HepG2 (cell line): ENCODE results near the gene DHRS1. TPM values are rescaled to one million over a fixed set of nuclear protein-coding genes. Genes with fewer than 3 reads are reported as not detected.

ENCODE experiments used
- ATAC-seq: fragments of 200-7000 bp; cut with Tn5 transposase; 3 replicates; pipeline ENCODE4 v1.9.1; 2020; ENCODE audit warnings: mild to moderate bottlenecking, moderate library complexity
- BruUV-seq: library from RNA; stranded (reverse); fragments of 400-500 nt; replicated peaks from 2 replicates; lab custom pipeline; 2021; lab: Mats Ljungman, UMichigan
- CTCF ChIA-PET: fragments of 300-600 bp; formaldehyde crosslinking; extraction: SDS; loops from one replicate; lab custom pipeline; 2021; ENCODE audit warnings: low total read pairs, inconsistent platforms, low intra/inter-chr PET ratio; lab: Yijun Ruan, JAX
- POLR2A ChIA-PET: fragments of 350-600 bp; sonication (Branson Sonifier 250); formaldehyde crosslinking; loops from one replicate; lab custom pipeline; 2020; ENCODE audit warnings: antibody characterized with exemption, inconsistent platforms; lab: Yijun Ruan, JAX
- DNase-seq: peaks from one replicate; pipeline ENCODE4 v3.0.0-alpha.2; 2015; ENCODE audit warnings: low spot score
- FAIRE-seq: peaks from 3 replicates; lab custom pipeline; 2011; peaks lifted over from hg19 to GRCh38; lab: Jason Lieb, UNC
- H2AFZ ChIP-seq: one replicate; pipeline ENCODE4 v1.6.1; 2011; ENCODE audit warnings: low read length, inconsistent platforms
- H3K27ac ChIP-seq: fragments of 300-600 bp; 3 replicates; pipeline ENCODE4 v1.8.0; 2011; ENCODE audit warnings: mixed run types, mild to moderate bottlenecking, mixed read lengths, low read length, inconsistent platforms; ENCODE audit not compliant: insufficient read depth; ENCODE audit errors: extremely low read length
- H3K27me3 ChIP-seq, 2 experiments: fragments of 200-600 bp in 1 of 2; 2 replicates in 1 of 2; 3 replicates in 1 of 2; pipeline versions ENCODE4 v1.6.0 to v1.8.0; 2011; ENCODE audit warnings: low read length in 2 of 2, mild to moderate bottlenecking in 2 of 2, moderate library complexity in 2 of 2, inconsistent platforms in 1 of 2; ENCODE audit not compliant: insufficient read depth in 2 of 2, control insufficient read depth in 1 of 2
- H3K36me3 ChIP-seq, 2 experiments: fragments of 200-600 bp in 1 of 2; replicated peaks in 1 of 2; 2 replicates in 1 of 2; 3 replicates in 1 of 2; pipeline versions ENCODE4 v1.5.1 to v1.8.0; 2011; ENCODE audit warnings: low read length in 2 of 2, inconsistent platforms in 1 of 2; ENCODE audit not compliant: insufficient read depth in 2 of 2, control insufficient read depth in 1 of 2
- H3K4me1 ChIP-seq: 2 replicates; pipeline ENCODE4 v1.5.1; 2012; ENCODE audit warnings: low read length, inconsistent platforms; ENCODE audit not compliant: insufficient read depth
- H3K4me2 ChIP-seq: 2 replicates; pipeline ENCODE4 v1.6.0; 2011; ENCODE audit warnings: low read depth, low read length, inconsistent platforms
- H3K4me3 ChIP-seq, 3 experiments: fragments of 200-600 bp in 1 of 3; sonication (generic), shearing (Covaris generic) in 1 of 3; replicated peaks in 1 of 3; 2 replicates each; pipeline ENCODE4 v1.5.1; 2011 to 2016; ENCODE audit warnings: low read length in 3 of 3, inconsistent platforms in 2 of 3, low read depth in 2 of 3, mild to moderate bottlenecking in 2 of 3, control low read depth in 1 of 3, mixed read lengths in 1 of 3; ENCODE audit not compliant: insufficient read depth in 1 of 3
- H3K79me2 ChIP-seq: one replicate; pipeline ENCODE4 v1.6.1; 2011; ENCODE audit warnings: low read length, inconsistent platforms; ENCODE audit not compliant: insufficient read depth
- H3K9ac ChIP-seq: 2 replicates; pipeline ENCODE4 v1.6.0; 2011; ENCODE audit warnings: mild to moderate bottlenecking, low read depth, low read length, inconsistent platforms; ENCODE audit not compliant: insufficient read depth
- H3K9me3 ChIP-seq: 2 replicates; pipeline ENCODE4 v1.5.1; 2012; ENCODE audit warnings: mild to moderate bottlenecking, low read length
- H4K20me1 ChIP-seq: 2 replicates; pipeline ENCODE4 v1.6.0; 2011; ENCODE audit warnings: inconsistent platforms, mild to moderate bottlenecking, low read length, moderate library complexity; ENCODE audit not compliant: insufficient read depth
- CHD2 ChIP-seq: IDR thresholded peaks from 2 replicates; pipeline ENCODE4 v1.6.1; 2011; ENCODE audit warnings: low read depth, low read length, improper control_type of control experiment
- EEA1 ChIP-seq: sonication (generic); formaldehyde crosslinking; IDR thresholded peaks from 2 replicates; pipeline ENCODE4 v1.5.1; 2020; ENCODE audit warnings: mild to moderate bottlenecking, missing genetic modification reagents, borderline replicate concordance
- SIN3A ChIP-seq: IDR thresholded peaks from 2 replicates; pipeline ENCODE4 v1.6.1; 2011; ENCODE audit warnings: low read depth, mild to moderate bottlenecking, control low read depth, low read length, borderline replicate concordance
- SP1 ChIP-seq, 2 experiments: fragments of 450-650 bp in 1 of 2; sonication (generic) in 1 of 2; formaldehyde crosslinking in 1 of 2; IDR thresholded peaks; 2 replicates each; pipeline versions ENCODE4 v1.4.0 to v1.6.1; 2016 to 2020; ENCODE audit warnings: missing genetic modification reagents in 1 of 2
- TSC22D2 ChIP-seq: sonication (generic); formaldehyde crosslinking; IDR thresholded peaks from 2 replicates; pipeline ENCODE4 v1.5.1; 2020; ENCODE audit warnings: missing genetic modification reagents, mild to moderate bottlenecking, borderline replicate concordance
- ZBTB7A ChIP-seq: sonication (generic); formaldehyde crosslinking; IDR thresholded peaks from 2 replicates; pipeline ENCODE4 v1.8.0; 2022; ENCODE audit warnings: mild to moderate bottlenecking, missing genetic modification reagents
- ZNF256 ChIP-seq: sonication (generic); formaldehyde crosslinking; conservative IDR thresholded peaks from 2 replicates; pipeline ENCODE4 v1.4.0; 2020; ENCODE audit warnings: missing genetic modification reagents
- ZNF773 ChIP-seq: sonication (generic); formaldehyde crosslinking; IDR thresholded peaks from 2 replicates; pipeline ENCODE4 v1.4.0; 2020; ENCODE audit warnings: missing genetic modification reagents, borderline replicate concordance
- ZNF83 ChIP-seq: sonication (generic); formaldehyde crosslinking; IDR thresholded peaks from 2 replicates; pipeline ENCODE4 v1.4.0; 2020; ENCODE audit warnings: missing genetic modification reagents, mild to moderate bottlenecking, borderline replicate concordance
- WGBS: methylation state at CpG from one replicate; pipeline ENCODE4 v1.1.6; 2017; ENCODE audit warnings: low lambda C conversion rate; 5-methylcytosine and 5-hydroxymethylcytosine counted together
- in situ Hi-C: cut with HindIII; loops from 2 replicates; pipeline ENCODE4 v1.10.0; 2017; ENCODE audit warnings: low pct_unique_long_range_greater_than_20kb; ENCODE audit not compliant: extremely low pct_ligation_motif_present
- intact Hi-C: fragments of 100-400 bp; cut with micrococcal nuclease; formaldehyde crosslinking; loops from one replicate; pipeline ENCODE4 v1.10.0; 2022; ENCODE audit not compliant: unreplicated experiment
- polyA plus RNA-seq, 8 experiments: library from polyadenylated mRNA; depleted of rRNA in 3 of 8; stranded (reverse) in 7 of 8; unstranded in 1 of 8; fragments of >200 nt; fragmentation: Illumina TruSeq in 4 of 8; extraction: Trizol in 4 of 8; gene quantifications; 2 replicates each; pipeline versions ENCODE4 v1.2.1 to v1.2.3, GENCODE V29; 2011 to 2016; ENCODE audit warnings: low read depth in 4 of 8, missing spikeins in 1 of 8, mixed read lengths in 1 of 8; ENCODE audit not compliant: insufficient read depth in 1 of 8
- total RNA-seq, 5 experiments: library from RNA; depleted of rRNA; stranded (reverse); fragments of >200 nt; fragmentation: Illumina TruSeq; extraction: Trizol; gene quantifications; 2 replicates each; pipeline ENCODE4 v1.2.3, GENCODE V29; 2016; ENCODE audit warnings: low read depth in 1 of 5
- TF ChIP-seq, protein P1 (sequence below): IDR thresholded peaks from 2 replicates; pipeline ENCODE4 v1.6.1; 2016; ENCODE audit warnings: low read depth, control low read depth
- TF ChIP-seq, protein P2 (sequence below): sonication (generic); formaldehyde crosslinking; IDR thresholded peaks from 2 replicates; pipeline ENCODE4 v1.4.0; 2020; ENCODE audit warnings: mild to moderate bottlenecking, low read depth, missing genetic modification reagents
- TF ChIP-seq, protein P3 (sequence below), 2 experiments: sonication (generic) in 1 of 2; formaldehyde crosslinking in 1 of 2; IDR thresholded peaks; 2 replicates each; pipeline versions ENCODE4 v1.4.0 to v1.6.1; 2016 to 2020; ENCODE audit warnings: borderline replicate concordance in 1 of 2, low read depth in 1 of 2, mild to moderate bottlenecking in 1 of 2, missing genetic modification reagents in 1 of 2

DHRS1 gene
- total and polyA plus RNA-seq, 2 of the 13 experiments (the other 11 are each of a cell fraction or from before 2014, with no cell fraction given): 49.8 to 60.8 TPM

DNA sequence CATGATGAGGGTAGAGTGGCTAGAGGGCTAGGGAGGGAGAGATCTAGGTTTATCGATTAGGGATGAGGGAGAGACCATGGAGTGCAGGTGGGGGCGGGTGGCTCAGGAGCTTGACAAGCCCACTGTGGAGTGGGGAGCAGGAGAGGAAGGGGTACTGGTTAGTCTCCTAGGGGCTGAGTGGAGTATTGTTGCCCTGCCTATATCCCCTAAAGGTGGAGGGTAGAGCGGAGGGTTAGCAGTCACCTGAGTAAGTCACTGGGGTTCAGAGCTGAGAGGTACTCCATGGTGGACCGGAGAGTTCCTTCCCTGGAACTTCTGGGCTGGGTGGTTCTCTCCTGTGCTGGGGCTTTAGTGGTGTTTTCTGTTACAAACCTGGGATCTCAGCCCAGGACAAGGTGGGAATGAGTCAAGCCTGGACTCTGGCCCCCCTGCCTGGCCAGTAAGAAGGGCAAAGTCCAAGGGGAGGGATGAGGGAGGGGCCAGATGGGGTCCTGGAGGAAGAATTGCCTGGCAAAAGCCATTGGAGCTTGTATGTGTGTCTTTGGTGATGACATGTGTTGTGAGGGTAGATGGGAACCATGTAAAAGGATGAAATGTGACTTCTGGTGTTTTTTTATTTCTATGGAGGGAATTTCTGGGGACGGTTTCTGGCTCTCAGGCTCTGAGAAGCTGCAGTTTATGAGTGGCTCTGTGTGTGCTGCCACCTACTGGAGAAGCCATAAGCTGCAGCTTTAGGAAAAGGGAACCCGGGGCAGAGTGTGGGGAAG is 8.2 kb upstream of the DHRS1 start, which contains the start of gene CIDEB:
TSS of gene CIDEB (minus strand) at position 403 of the 767 bp plus-strand sequence. CDS start at position 284, 119 bp downstream.
- CTCF ChIA-PET: interaction anchor here (0.6 to 3.4 kb wide), 7 partner anchors 8 to 742 kb away, joined by 3 to 45 read pairs (median 6); partner anchors contain the start of genes DHRS1, MDP1, NOP9 and TINF2
- no TSS peak for BruUV-seq
- H3K4me1 ChIP-seq: peaks cover 48% of the 10 kb centered on the region
- peak within 1 kb of the TSS; percentile 92 for H3K4me2 ChIP-seq
- H3K27me3 ChIP-seq: no peaks in the 10 kb centered on the region; a peak in 1 of 5 replicates
- no peaks in the 10 kb centered on the region for H4K20me1 ChIP-seq
- H3K9ac ChIP-seq: peak within 1 kb of the TSS; percentile 86
- H3K4me3 ChIP-seq: peak within 1 kb of the TSS; percentile 44 to 73 (median 56)
- peaks cover 36 to 43% of the 10 kb centered on the region in 2 experiments for H3K36me3 ChIP-seq
- 4% methylated on average over 6 of the region's 6 CpGs for WGBS
- no peaks in the 10 kb centered on the region for H3K9me3 ChIP-seq
- peak within 1 kb of the TSS; percentile 81 for H2AFZ ChIP-seq
- DNase-seq: peak; percentile 99
- intact Hi-C loops (loop anchor here (1.0 to 2.0 kb wide), 2 partner anchors 8 to 65 kb away; partner anchors contain the start of genes DHRS1, NOP9 and TINF2), in situ Hi-C loops (no loop called here)
- peak; percentile 91 for ATAC-seq
- POLR2A ChIA-PET: interaction anchor here (0.6 to 24.7 kb wide), 53 partner anchors 8 to 1005 kb away, joined by 3 to 850 read pairs (median 6); partner anchors contain the start of genes BCL2L2, CBLN3, CHMP4A and DCAF11
- H3K27ac ChIP-seq: peak within 1 kb of the TSS; percentile 90
- FAIRE-seq: peak; percentile 99
- peaks cover 9% of the 10 kb centered on the region for H3K79me2 ChIP-seq
- TF ChIP-seq SIN3A (peak; percentile 84), ZNF83 (CRISPR knock-in tag) (peak; percentile 96), CHD2 (no peak; the same call in 1 of the 2 replicates), ZNF256 (CRISPR knock-in tag) (no peak), ZNF773 (CRISPR knock-in tag) (no peak), TSC22D2 (CRISPR knock-in tag) (peak; percentile 37; the same call in 1 of the 2 replicates), ZBTB7A (CRISPR knock-in tag) (peak; percentile 84), SP1 (IDR thresholded peaks at IDR 0.05) (no peak), SP1 (CRISPR knock-in tag; IDR thresholded peaks at IDR 0.05) (peak; percentile 85), EEA1 (CRISPR knock-in tag) (peak; percentile 18; the same call in 1 of the 2 replicates)
- TF ChIP-seq, protein P1, sequence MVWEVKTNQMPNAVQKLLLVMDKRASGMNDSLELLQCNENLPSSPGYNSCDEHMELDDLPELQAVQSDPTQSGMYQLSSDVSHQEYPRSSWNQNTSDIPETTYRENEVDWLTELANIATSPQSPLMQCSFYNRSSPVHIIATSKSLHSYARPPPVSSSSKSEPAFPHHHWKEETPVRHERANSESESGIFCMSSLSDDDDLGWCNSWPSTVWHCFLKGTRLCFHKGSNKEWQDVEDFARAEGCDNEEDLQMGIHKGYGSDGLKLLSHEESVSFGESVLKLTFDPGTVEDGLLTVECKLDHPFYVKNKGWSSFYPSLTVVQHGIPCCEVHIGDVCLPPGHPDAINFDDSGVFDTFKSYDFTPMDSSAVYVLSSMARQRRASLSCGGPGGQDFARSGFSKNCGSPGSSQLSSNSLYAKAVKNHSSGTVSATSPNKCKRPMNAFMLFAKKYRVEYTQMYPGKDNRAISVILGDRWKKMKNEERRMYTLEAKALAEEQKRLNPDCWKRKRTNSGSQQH (CRISPR knock-in tag): peak; percentile 95
- TF ChIP-seq, protein P2, sequence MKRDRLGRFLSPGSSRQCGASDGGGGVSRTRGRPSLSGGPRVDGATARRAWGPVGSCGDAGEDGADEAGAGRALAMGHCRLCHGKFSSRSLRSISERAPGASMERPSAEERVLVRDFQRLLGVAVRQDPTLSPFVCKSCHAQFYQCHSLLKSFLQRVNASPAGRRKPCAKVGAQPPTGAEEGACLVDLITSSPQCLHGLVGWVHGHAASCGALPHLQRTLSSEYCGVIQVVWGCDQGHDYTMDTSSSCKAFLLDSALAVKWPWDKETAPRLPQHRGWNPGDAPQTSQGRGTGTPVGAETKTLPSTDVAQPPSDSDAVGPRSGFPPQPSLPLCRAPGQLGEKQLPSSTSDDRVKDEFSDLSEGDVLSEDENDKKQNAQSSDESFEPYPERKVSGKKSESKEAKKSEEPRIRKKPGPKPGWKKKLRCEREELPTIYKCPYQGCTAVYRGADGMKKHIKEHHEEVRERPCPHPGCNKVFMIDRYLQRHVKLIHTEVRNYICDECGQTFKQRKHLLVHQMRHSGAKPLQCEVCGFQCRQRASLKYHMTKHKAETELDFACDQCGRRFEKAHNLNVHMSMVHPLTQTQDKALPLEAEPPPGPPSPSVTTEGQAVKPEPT (CRISPR knock-in tag): peak; percentile 75
- TF ChIP-seq, protein P3, sequence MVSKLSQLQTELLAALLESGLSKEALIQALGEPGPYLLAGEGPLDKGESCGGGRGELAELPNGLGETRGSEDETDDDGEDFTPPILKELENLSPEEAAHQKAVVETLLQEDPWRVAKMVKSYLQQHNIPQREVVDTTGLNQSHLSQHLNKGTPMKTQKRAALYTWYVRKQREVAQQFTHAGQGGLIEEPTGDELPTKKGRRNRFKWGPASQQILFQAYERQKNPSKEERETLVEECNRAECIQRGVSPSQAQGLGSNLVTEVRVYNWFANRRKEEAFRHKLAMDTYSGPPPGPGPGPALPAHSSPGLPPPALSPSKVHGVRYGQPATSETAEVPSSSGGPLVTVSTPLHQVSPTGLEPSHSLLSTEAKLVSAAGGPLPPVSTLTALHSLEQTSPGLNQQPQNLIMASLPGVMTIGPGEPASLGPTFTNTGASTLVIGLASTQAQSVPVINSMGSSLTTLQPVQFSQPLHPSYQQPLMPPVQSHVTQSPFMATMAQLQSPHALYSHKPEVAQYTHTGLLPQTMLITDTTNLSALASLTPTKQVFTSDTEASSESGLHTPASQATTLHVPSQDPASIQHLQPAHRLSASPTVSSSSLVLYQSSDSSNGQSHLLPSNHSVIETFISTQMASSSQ (IDR thresholded peaks at IDR 0.05; ENCODE audit: low read depth): 0 out of 2 replicates have a peak, but pooled peaks have one; percentile 38
- TF ChIP-seq, protein P3 (CRISPR knock-in tag; IDR thresholded peaks at IDR 0.05; ENCODE audit: borderline replicate concordance): peak; percentile 75; the same call in 1 of the 2 replicates
